Measurements from ENCODE around the gene FAM200A. TPM values are rescaled to one million over a fixed set of nuclear protein-coding genes. Genes with fewer than 3 reads are reported as not detected.
"Not testable (repeated sequence)": the region's sequence is repeated elsewhere in the genome, so short reads cannot be mapped to it uniquely, and the experiment has no call there.

FAM200A gene
- 10 to 100 TPM; 12.8 to 20.0 (median 14.6) TPM for polyA plus RNA-seq (ENCODE audit: insufficient read depth in 1 of 5, insufficient read length in 5 of 5, low replicate concordance in 1 of 5)
- long read RNA-seq, donor 1, transcript FAM200A-202 (2 exons, 2,480 nt), result major isoform, 20 of 20 reads
- long read RNA-seq, donor 1, partial matches to known transcripts, result 0 of 20 reads
- long read RNA-seq, donor 1, other reads (novel, unspliced or antisense), result 0 of 20 reads
- long read RNA-seq, donor 2, transcript FAM200A-202 (2 exons, 2,480 nt), result major isoform, 7 of 8 reads
- long read RNA-seq, donor 2, partial matches to known transcripts, result 0 of 8 reads
- long read RNA-seq, donor 2, other reads (novel, unspliced or antisense), result 0 of 8 reads
- long read RNA-seq, donor 3, transcript FAM200A-202 (2 exons, 2,480 nt), result major isoform, 5 of 18 reads
- long read RNA-seq, donor 3, partial matches to known transcripts, result 13 of 18 reads
- long read RNA-seq, donor 3, other reads (novel, unspliced or antisense), result 0 of 18 reads
- long read RNA-seq, donor 4, partial matches to known transcripts, result 0 of 3 reads
- long read RNA-seq, donor 4, other reads (novel, unspliced or antisense), result 0 of 3 reads
- long read RNA-seq, donor 5, transcript FAM200A-202 (2 exons, 2,480 nt), result major isoform, 13 of 26 reads
- long read RNA-seq, donor 5, partial matches to known transcripts, result 7 of 26 reads
- long read RNA-seq, donor 5, other reads (novel, unspliced or antisense), result 6 of 26 reads
- long read RNA-seq, donor 6, transcript FAM200A-202 (2 exons, 2,480 nt), result major isoform, 10 of 10 reads
- long read RNA-seq, donor 6, partial matches to known transcripts, result 0 of 10 reads
- long read RNA-seq, donor 6, other reads (novel, unspliced or antisense), result 0 of 10 reads
- long read RNA-seq, donor 7, partial matches to known transcripts, result 14 of 15 reads
- long read RNA-seq, donor 7, other reads (novel, unspliced or antisense), result 0 of 15 reads
- long read RNA-seq, donor 8, partial matches to known transcripts, result 0 of 2 reads
- long read RNA-seq, donor 8, other reads (novel, unspliced or antisense), result 0 of 2 reads

DNA sequence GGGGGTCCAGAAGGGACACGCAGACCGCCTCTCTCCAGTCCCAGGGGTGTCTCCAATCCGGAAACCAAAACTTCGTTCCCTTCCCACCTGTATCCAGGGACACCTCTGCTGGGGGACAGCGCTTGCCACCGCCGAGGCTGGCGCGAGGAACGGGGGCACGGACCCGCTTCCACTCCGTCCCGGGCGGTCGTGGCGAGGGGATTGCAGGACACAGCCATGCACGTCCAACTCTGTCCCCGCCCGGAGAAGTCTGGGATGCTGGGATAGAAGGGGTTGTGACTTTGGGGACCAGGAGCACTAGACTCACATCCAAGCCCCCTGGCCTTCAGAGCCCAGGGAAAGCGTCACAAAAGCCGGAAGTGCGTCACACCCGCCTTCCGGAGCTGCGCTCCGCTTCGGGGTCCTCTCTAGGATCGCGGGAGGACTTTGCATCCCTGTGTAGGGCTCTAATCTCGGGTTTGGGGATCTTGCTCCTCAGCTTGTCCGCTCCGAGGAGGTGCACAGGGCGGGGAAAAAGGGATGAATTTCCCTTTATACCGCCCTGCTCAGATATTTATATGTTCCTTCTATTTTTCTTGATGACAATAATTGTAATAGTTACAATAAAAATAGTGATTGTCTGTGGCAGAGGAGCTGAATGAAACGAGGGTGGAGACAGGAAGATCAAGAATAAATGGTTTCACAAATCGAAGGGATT lies at the start of gene FAM200A:
FAM200A (minus strand) TSS at position 348 of the 697 bp plus-strand sequence. CDS start 3,707 bp downstream, outside the sequence.
- peak; percentile 90 to 92 for DNase-seq

- DNase-seq, result no peak
These were observed 47.9 kb upstream of the FAM200A start for GRCh38 chr7:99599836-99600235.

DNA sequence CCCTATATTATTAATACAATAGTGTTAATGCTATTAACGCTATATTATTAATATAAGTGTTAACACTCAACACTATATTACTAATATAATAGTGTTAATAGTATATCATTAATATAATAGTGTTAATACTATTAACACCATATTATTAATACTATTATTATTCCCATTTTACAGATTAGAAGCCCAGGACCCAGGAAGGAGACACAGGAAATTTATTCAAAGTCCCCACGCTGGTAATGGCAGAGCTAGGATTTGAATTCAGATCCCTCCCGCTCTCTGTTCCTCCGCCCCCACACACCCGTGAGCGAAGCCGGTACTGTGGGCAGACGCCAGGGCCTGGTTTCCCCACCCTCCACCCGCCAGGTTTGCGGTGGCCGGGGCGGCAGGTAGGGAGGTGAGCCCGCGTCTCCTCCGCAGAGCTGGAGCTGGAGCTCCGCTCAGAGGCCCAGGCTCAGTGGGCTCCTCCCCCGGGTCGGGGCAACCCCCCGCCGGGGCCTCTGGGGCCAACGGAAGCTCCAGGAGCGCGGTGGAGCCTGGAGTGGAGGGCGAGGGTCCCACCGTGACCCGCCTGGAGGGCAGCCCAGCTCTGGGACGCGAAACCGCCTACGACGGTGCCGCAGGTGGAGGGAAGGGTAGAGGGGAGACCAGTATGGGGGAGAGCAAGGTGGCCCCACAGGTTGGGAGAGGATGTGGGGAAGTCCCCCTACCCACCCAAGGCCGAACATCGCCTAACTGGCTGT lies 46.0 kb upstream of the FAM200A start, which contains the start of gene TMEM225B:
TMEM225B (plus strand) TSS at position 506 of the 740 bp plus-strand sequence. CDS start 6,122 bp downstream, outside the sequence.
- DNase-seq, result no peak

DNA sequence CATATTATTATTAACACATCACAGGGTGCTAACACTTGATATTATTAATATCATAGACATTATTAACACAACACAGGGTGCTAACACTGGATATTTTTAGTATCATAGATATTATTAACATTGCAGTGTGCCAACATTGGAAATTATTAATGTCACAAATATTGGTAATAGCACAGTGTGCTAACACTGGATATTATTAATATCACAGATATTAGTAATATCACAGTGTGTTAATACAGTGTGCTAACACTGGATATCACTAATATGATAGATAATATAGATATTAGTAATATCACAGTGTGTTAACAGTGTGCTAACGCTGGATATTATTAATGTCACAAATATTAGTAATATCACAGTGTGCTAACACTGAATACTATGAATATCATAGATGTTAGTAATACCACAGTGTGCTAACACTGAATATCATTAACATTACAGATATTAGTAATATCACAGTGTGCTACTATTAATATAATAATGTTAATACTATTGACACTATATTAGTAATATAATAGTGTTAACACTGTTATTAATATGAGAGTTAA lies 44.6 kb upstream of the FAM200A start:
- DNase-seq, result no peak

DNA sequence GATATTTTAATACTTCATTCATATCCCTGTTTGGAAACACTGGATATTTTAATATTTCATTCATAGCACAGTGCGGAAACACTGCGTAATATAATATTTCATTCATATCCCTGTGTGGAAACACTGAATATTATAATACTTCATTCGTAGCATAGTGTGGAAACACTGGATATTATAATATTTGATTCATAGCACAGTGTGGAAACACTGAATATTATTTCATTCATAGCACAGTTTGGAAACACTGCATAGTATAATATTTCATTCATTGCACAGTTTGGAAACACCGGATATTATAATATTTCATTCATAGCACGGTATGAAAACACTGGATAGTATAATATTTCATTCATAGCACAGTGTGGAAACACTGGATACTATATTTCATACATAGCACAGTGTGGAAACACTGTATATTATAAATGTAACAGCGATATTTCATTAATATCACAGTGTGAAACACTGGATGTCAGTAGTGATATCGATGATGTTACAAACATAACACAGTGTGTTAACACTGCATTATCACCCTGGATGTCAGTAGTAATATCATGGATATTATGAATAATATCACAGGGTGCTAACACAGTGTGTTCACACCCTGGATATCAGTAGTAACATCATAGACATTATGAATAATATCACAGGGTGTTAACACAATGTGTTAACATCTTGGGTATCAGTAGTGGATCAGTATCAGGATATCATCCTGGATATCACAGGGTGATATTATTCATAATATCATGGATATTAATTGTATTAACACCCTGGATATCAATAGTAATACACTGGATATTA lies 43.2 kb upstream of the FAM200A start:
- no peak for DNase-seq

DNA sequence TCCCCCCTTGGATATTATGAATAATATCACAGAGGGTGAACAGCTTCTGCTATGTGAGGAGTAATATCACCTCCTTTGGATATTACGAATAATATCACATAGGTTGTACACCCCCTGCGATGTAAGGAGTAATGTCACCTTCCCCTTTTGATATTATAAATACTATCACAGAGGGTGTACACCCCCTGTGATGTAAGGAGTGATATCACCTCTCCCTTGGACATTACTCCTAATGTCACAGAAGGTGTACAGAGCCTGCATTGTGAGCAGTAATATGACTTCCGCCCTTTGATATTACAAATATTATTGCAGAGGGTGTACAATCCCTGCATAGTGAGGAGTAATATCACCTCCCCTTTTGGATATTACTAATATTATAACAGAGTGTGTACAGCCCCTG lies 37.0 kb upstream of the FAM200A start:
- no peak for DNase-seq

- not testable (repeated sequence) for DNase-seq
These were observed 28.9 kb upstream of the FAM200A start for GRCh38 chr7:99580778-99581332.

- DNase-seq, result peak; percentile 43 to 56
These were observed 28.3 kb upstream of the FAM200A start for GRCh38 chr7:99579956-99580777.

GRCh38 chr7:99579281-99579955 lies 27.5 kb upstream of the FAM200A start:
- DNase-seq, result no peak

DNA sequence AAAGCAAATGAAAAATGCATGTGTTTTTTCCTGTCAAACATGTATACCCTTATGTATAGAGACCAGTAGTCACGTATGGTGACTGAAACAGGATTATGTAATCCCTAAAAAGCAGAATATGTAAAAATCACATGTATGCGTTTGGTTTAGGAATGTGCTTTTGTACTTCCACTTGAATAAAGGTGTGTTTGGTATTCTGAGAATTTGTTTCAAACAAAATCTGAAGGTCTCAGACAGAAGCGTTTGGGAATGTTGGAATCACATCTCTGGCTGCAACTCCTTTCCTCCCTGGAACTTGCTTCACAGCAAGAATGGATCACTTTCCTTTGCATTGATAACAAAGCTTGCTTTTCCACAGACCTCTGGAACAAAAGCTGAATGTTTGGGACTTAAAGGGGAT lies 24.3 kb upstream of the FAM200A start:
- DNase-seq, result no peak

DNA sequence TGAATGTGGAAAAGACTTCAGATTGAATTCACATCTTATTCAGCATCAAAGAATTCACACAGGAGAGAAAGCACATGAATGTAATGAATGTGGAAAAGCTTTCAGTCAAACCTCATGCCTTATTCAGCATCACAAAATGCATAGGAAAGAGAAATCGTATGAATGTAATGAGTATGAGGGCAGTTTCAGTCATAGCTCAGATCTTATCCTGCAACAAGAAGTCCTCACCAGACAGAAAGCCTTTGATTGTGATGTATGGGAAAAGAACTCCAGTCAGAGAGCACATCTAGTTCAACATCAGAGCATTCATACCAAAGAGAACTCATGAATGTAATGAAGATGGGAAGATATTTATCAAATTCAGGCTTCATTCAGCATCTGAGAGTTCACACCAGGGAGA lies 21.3 kb upstream of the FAM200A start:
- DNase-seq, result no peak

DNA sequence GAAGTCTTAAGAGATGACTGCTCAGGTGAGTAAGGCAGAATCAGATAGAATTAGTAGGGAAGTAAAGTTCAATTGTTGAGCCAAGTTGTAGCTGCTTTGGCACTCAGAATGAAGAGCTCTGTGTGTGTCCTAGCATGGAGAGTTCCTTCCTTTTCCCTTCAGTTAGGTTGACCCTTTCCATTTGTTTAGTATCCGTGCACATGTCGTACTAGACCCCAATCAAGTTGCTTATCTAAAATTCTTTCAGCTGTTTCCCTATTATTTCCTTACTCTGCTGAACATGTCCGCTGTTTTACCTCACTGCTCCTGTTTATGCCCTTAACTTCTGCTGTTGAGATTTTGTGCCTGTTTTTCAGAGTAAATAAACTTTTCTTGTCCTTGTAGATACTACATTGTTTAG lies 19.9 kb upstream of the FAM200A start:
- DNase-seq, result no peak

GRCh38 chr7:99568770-99569169 lies 16.9 kb upstream of the FAM200A start:
- not testable (repeated sequence) for DNase-seq

DNA sequence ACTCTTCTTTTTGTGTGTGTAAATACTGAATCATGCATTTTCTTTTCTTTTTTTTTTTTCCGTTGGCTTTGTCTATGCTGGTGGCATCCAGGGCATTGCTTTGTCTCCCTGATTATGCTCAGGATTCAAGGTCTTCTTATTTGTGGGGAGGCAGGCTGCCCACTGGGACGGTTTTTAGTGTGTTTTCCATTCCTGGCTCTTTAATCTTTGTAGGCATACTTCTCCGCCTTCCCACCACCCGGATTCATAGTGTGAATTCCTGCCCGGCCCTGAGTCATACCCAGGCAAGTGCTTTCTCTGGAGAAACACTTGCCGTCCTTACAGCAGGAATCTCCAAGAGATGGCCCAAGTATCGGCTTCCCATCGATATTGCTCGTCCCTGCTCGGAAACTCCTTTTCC lies 11.7 kb upstream of the FAM200A start:
- no peak for DNase-seq

GRCh38 chr7:99562832-99563231 lies 10.9 kb upstream of the FAM200A start:
- DNase-seq, result no peak

GRCh38 chr7:99562114-99562784 lies 10.3 kb upstream of the FAM200A start:
- no peak for DNase-seq

GRCh38 chr7:99561737-99562051 lies 9.8 kb upstream of the FAM200A start:
- DNase-seq, result no peak
